ENCODE data around the gene IL37.

Gene IL37, protein sequence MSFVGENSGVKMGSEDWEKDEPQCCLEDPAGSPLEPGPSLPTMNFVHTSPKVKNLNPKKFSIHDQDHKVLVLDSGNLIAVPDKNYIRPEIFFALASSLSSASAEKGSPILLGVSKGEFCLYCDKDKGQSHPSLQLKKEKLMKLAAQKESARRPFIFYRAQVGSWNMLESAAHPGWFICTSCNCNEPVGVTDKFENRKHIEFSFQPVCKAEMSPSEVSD

DNA sequence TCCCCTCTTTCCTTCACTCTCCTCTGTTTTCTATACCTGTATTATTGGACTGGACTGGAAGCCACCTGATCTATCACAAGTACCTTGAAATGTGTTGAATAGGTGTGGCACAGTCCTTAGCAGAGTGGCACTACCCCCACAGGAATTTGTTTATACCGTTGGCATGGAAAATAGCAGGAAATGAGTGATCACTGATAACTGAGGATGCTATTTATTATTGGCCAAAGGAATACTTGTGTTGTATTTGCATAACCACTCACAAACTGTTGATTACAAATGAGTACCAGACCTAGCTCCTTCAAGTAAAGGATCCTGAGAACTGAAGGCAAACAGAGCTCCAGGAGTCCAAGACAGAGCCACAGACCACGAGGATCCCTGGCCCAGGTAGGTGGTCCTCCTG, at the start of gene IL37:
IL37 (plus strand) TSS at position 301 of the 400 bp plus-strand sequence. CDS start 1,848 bp downstream, outside the sequence.
- no peak for DNase-seq (ENCODE audit: low read depth in 2 of 3, low spot score in 1 of 3)

DNA sequence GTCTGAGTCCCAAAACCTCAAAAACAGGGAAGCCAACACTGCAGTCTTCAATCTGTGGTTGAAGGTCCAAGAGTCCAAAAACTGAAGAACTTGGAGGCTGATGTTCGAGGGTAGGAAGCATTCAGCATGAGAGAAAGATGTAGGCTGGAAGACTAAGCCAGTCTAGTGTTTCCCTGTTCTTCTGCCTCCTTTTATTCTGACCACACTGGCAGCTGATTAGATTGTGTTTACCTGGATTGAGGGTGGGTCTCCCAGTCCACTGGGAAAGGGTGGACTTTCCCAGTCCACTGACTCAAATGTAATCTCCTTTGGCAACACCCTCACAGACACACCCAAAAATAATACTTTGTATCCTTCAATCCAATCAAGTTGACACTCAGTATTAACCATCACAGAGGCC, 46.9 kb upstream of the IL37 start:
- DNase-seq (ENCODE audit: low read depth in 2 of 3, low spot score in 1 of 3): no peak

DNA sequence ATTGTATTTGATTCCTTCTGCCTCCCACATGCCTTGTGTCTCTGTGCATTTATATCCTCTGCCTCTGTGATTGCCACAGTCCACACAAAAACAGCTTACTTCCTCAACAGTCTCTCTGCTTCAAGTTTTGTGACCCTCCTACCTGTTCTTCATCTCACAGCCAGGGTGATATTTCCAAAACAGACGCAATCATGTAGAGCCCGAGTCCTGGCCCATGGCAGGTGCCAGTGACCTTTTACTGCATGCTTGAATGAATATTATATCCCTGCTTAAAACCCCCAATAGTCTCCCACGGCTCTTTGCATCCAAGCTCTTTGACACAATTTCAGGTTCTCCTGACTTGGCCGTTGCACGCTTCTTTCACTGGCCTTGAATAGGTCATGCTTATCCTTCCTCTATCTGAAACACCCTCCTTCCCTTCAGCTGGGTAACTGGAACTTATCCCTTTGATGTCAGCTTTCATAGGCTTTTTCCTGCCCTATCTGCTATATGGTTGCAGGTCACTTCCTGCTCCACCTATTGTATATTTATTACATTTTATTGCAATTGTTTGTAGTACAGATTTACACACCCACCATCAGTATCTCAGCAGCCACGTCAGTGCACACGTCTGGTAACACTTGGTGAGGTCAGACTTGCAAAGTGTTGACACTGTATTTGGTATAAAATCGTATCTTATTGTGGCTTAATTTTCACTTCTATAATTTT, 44.7 kb upstream of the IL37 start:
- DNase-seq (ENCODE audit: low read depth in 2 of 3, low spot score in 1 of 3): no peak

DNA sequence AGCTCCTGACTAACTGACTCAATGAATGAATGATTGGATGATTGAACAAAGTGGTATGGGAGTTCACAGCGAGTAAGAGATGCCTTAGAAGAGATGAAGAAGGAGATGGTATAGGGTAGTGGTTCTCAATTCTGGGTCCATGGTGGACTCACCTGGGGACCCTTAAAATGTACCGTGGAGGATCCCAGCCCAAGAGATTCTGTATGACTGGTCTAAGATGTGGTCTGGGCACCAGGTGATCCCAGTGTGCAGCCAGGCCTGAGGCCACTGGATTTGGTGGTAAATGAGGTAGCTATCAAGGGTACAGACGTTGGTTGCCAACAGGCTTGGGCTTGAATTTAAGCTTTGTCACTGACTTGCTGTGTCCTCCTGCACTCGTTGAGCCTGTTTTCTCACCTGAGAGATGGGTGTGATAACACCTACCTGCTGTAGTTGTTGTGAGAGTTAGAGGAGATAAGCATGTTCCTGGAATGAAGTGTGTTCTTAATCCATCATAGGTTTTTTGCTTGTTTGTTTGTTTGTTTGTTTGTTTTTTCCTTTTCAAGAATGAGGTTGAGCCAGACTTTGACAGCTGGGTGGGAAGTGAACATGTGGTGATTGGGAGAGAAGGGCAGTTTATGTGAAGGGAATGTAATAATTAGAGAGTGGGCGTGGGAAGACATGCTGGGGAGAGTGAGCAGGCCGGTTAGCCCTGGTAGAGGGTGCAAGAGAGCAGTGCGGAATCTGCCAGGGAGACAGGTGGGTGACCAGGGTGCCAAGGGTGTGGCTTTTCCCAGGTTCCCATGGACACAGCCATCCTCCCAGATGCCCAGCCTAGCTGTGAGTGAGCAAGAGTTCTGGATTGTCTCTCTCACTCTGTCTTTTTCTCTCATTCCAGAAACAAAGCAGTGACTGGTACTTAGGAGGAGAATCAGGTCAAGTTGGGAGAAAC, 43.0 kb upstream of the IL37 start:
- DNase-seq (ENCODE audit: low read depth in 2 of 3, low spot score in 1 of 3): no peak

DNA sequence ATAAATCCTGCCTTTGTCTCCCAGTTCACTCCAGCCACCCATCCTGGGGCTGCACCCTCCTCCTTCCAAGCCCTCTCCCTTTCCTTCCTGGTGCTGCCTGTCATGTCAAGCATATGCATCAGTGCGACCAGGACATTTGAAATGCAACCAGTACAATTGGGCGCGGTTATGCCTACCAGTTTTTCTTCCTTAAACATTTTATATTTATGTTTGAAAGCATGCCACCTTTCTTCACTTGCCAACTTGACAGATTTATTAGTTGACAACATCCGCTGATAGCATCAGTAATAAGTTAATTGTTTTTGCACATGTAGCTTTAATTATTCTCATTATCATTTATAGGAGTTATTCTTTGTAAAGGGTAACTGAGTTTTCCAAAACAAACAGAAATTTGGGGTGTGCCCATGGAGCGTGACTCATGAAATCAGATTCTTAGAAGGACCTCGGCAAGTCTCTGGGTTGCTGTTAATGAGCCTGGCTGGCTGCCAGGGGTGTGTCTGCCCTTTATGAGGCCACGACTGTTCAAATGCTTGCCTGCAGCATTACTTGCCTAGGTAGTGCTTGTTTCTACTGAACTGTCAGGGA, 41.6 kb upstream of the IL37 start:
- peak in 1 of 3 donors; percentile 6 for DNase-seq (ENCODE audit: low read depth in 2 of 3, low spot score in 1 of 3)

DNA sequence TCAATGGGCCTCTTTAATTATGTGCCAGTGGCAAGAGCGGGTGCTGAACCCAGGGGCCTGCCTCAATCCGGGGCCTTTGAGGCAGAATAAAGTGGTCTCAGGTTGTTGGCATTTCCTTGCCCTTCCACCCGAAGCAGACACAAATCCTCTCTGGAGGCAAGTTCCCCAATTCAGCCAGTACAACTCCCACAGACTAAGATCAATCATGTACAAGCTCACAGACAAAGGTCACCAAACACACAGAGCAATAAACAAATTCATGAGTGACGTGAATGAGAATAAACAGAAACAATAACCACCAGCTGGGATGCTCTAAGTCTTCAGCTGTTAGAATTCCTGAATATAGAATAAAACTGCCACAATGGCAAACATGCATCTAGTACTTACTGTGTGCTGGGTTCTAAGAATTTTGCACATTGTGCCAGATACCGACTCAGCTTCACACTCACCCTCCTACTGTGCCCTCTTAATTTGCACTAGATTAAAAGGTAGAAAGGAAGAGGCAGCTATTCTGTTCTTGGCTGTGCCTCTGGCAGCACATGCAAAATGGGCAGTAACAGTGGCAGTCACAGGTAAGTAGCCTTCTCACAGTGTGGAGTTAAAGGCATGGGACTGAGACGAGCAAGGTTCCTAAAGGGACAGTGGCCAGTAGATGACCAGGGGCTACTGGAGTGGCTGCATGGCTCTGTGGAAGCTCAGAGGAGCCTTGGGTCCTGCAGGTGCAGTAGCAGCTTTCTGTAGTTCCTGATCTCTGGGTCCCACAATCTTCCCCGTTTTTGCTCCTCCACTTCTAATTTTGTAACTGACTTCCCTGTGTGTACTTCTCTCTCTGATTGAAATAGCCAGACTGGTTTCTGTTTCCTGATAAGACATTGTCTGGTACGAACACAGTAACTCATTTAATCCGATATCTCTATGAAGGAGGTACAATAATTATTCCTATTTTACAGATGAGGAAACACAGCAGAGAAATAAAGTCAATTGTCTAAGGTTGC, 39.8 kb upstream of the IL37 start:
- DNase-seq (ENCODE audit: low read depth in 2 of 3, low spot score in 1 of 3): no peak

DNA sequence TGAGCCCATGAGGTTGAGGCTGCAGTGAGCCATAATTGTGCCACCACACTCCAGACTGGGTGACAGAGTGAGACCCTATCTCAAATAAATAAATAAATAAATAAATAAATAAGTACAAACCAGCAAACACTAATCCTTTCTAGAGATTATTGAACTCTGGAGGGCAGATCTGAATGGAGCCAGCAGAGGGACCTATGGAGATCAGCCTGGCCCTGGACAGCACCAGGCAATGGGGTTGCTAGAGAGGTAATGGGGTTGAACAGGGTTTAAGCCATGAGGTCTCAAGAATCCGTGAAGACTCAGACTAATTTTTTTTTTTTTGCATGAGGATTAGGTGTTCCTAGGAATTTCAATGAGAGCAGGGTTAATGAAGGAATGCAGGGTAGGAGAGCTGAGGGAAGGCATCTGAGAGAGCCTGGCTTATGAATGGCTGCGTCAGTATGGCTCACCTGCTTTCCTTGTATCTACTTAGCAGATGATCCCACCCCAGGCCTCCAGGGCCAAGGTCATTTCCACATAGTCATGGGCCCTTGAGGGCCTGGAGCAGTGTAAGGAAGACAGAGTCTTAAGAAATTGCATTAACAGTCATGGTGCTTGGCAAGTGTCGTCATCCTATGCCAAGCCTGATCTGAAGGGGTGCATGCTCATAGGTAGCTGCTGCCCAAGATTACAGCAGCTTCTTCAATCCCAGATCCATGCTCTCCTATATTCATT, 34.6 kb upstream of the IL37 start:
- DNase-seq (ENCODE audit: low read depth in 2 of 3, low spot score in 1 of 3): no peak

DNA sequence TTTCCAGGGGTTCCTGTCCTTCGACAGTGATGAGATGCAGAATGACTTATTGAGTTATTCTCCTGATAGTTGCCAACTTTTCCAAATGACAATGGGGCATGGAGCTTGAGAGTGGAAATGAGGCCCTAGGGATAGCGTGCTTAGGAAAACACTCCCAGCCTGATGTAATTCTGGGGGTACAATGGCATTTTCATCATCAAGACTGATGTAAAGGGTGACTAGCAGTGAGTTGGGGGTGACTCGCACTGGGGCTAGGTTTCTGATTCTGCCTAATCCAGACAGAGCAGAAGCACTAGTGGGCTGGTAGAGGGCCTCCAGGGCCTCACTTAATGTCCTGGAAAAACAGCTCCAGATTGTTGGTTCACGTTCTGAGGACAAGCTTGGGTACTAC, 34.0 kb upstream of the IL37 start:
- DNase-seq (ENCODE audit: low read depth in 2 of 3, low spot score in 1 of 3): no peak

DNA sequence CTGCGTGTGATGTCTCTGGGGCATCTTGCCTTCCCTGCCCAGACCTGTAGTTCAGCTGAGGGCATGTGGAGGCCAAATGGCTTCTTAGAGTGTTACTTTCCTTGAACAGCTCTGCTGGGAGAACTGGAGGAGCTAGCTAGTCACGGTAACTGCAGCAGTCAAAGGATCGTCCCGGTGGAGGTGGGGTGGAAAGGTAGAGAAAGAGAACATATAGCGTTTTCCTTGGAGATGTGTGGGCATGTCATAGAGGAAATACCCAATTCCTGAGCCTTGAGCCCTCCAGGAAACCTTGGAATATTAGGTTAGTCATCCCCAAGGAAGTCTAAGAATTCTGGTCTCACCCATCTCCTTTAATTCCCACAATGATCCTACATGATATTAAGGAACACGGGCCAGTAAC, 33.5 kb upstream of the IL37 start:
- no peak for DNase-seq (ENCODE audit: low read depth in 2 of 3, low spot score in 1 of 3)

DNA sequence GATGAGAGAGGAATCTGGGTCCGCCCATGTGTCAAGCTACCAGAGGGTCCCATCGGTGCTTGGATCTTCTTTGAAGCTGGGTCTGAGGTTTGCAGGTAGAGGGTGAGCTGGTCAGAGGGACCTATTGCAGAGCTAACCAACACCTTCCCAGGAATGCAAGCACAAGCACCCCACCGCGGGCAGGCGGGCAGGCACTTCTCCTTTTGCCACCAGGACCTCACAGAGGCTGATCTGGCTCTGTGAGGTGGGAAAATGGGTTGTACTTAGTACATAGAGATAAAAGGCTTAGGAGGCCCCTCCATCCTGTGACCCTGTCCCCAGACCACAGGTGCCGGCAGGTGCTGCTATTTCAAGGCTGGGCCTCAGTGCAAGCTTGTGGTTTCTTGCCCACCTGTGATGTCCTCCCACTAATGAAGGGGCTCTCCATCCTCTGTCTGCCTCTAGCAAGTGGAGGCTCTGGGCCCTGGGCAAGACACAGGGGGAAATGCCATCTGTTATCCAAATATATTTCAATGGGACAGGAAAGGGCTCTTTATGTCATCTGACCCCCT, 31.4 kb upstream of the IL37 start:
- no peak for DNase-seq (ENCODE audit: low read depth in 2 of 3, low spot score in 1 of 3)

DNA sequence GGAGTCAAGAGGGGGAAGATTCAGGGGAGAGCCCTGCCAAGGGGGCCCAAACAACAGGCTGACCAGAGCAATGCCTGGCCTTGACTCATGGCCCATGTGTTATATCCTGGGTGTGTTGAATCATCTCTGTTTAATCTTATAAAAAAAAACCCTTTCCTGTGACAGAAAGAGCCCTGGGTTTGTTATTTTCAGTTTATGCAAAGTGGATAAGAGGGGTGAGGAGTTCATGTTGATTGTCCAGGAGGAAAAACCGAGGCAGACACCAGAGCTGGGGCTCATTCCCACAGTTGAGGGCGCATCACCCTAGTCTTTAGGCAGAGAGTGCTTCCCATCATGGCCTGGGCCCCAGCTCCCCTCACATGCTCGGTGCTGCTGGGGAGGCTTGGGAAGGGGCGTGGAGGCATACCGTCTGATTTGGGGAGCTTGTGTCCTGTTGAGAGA, 30.9 kb upstream of the IL37 start:
- DNase-seq (ENCODE audit: low read depth in 2 of 3, low spot score in 1 of 3): no peak

DNA sequence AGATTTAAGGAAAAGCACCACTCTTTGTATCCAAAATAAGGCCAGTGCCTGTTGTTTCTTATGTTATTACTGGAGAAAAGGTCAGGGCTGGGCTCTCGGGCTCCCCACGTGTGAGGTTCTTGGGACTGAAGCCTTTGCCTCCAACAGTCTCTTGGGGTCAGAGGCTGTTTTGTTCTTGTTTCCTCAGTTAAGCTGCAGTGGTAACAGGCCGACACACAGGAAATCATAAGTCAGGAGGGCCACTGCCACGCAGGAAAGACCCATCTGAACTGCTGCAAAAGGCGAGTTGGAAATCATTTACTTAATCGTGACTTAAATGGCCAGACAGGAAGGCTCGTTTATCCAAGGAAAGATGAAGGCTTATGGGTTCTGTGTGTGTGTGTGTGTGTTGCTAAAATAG, 30.3 kb upstream of the IL37 start:
- no peak for DNase-seq (ENCODE audit: low read depth in 2 of 3, low spot score in 1 of 3)

DNA sequence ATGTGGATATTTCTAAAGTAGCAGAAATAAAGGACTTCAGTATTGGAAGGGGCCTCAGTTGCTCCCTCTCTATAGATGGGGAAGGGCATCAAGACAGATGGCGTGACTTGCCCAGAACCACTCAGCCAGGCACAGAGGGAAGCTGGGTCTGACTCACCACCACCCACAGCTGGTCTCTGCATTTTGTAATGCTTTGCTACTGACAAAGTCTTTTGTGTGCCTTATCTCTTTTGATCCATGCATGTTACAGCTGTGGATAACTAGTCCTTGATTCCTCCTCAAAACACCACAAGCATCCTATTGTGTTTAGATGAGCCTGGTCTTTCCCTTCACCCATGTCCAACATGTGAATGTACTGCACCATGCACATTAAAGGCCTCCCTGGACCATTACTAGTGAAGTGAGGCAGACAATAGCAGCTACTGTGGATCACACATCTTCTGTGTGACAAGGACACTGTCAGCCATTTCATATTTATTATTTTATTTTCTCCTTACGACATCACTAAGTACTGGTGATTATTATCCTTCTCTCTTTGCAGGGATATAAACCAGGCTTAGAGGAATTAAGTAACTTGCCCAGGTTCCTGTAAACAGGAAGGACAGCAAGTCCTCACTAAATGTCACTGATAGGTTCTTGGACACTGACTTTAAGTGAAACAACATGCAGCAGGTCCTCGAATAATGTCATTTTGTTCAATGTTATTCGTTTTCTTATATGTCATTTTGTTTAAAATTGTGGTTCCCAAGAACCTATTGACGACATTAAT, 29.6 kb upstream of the IL37 start:
- peak in 2 of 3 donors; percentile 25 to 30 for DNase-seq (ENCODE audit: low read depth in 2 of 3, low spot score in 1 of 3)

DNA sequence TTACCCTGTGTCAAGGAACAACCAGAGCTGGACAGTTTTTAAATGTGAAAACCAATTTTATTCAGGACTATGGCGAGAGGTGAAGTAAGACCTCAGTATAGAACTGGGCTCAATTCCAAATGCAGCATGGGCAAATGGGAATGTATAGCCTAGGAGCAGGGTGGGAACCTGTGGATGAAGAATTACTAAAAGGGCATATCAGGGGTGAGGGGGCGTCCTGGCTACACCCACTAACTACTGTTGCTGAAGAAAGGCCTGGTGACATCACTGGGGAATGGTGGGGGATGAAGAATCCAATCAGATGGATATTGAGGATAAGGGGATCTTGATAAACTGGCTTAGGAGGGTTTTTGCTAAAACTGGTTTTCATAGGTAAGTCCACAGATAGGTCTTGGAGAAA, 27.3 kb upstream of the IL37 start:
- no peak for DNase-seq (ENCODE audit: low read depth in 2 of 3, low spot score in 1 of 3)

DNA sequence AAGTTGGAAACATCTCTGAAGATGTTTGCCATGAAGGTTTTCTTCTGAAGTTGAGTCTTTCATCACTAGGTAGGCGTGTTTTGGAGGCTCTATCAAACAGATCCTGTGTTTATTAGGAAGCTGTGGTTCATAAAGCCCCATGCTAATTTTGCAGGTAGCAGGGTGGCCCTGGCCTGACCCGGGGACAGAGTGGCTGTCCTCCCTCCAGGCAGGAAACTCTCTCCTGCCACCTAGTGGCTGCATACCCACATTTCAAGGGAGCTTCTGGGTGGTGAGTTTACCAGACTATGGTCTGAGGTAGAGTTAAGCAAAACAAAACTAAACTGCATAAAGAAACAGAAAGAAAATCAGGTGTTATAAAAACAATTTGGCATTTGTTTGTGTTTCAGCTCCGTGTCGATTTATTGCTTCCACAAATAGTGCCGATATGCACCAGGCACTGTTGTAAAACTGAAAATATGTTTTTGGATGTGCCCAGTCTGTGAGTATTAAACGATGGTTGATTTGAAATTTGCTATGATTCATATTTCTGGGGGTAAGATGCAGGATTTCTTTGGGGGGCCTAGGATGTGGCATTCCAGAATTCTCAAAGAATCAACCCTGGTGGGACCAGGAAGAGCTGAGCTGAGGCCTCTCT, 26.0 kb upstream of the IL37 start:
- DNase-seq (ENCODE audit: low read depth in 2 of 3, low spot score in 1 of 3): peak; percentile 61 to 79 (median 65)

DNA sequence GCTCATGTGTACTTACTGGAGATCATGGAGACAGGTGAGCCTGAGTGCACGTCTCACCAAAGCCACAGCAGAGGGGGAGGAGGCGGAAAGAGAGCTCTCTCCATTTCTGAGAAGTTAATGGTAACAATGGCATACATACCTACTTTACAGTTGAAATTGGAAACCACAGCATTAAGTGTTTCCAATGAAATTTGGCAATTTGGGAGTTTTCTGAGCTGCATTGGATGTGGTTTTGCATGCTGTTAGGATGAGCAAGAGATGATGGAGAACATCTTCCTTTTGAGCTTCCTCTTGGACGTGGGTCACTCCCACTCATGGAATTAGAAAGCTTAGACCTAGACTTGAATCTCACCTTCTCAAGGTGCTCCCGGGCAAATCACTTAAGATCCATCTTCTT, 25.5 kb upstream of the IL37 start:
- DNase-seq (ENCODE audit: low read depth in 2 of 3, low spot score in 1 of 3): no peak

DNA sequence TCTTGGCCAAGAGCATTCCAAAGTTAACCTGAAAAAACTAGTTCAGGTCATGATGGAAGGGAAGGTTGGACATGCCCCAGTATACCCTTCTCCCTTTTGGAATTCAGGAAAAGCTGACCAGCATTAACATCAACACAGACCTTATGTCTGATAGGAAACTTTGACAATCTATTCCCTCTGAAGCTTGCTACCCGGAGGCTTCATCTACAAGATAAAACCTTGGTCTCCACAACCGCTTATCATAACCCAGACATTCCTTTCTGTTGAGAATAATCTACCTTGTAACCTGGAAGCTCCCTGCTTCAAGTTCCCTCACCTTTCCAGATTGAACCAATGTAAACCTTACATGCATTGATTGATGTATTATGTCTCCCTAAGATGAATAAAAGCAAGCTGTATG, 24.7 kb upstream of the IL37 start:
- no peak for DNase-seq (ENCODE audit: low read depth in 2 of 3, low spot score in 1 of 3)
